HG03135 (cell line): ENCODE data around the gene MPDU1.
"Not testable (repeated sequence)": the region's sequence is repeated elsewhere in the genome, so short reads cannot be mapped to it uniquely, and the experiment has no call there.

ENCODE experiments used
- ATAC-seq: cut with Tn5 transposase; IDR thresholded peaks from one replicate; pipeline ENCODE4 v1.9.1; 2021; ENCODE audit warnings: mild to moderate bottlenecking, moderate library complexity; ENCODE audit not compliant: unreplicated experiment

MPDU1 gene

DNA sequence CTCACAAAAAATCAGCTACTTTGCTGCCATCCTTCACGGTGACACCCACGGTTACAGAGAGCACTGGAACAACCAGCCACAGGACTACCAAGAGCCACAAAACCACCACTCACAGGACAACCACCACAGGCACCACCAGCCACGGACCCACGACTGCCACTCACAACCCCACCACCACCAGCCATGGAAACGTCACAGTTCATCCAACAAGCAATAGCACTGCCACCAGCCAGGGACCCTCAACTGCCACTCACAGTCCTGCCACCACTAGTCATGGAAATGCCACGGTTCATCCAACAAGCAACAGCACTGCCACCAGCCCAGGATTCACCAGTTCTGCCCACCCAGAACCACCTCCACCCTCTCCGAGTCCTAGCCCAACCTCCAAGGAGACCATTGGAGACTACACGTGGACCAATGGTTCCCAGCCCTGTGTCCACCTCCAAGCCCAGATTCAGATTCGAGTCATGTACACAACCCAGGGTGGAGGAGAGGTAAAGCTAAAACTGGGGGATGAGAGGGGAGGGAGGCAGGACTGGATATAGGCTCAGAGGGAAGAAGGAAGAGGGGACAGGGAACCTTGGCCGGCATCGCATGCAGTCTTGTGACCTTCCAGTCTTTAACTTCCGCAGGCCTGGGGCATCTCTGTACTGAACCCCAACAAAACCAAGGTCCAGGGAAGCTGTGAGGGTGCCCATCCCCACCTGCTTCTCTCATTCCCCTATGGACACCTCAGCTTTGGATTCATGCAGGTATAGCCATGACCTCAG, 3.6 kb upstream of the MPDU1 start:
- ATAC-seq, result no peak

DNA sequence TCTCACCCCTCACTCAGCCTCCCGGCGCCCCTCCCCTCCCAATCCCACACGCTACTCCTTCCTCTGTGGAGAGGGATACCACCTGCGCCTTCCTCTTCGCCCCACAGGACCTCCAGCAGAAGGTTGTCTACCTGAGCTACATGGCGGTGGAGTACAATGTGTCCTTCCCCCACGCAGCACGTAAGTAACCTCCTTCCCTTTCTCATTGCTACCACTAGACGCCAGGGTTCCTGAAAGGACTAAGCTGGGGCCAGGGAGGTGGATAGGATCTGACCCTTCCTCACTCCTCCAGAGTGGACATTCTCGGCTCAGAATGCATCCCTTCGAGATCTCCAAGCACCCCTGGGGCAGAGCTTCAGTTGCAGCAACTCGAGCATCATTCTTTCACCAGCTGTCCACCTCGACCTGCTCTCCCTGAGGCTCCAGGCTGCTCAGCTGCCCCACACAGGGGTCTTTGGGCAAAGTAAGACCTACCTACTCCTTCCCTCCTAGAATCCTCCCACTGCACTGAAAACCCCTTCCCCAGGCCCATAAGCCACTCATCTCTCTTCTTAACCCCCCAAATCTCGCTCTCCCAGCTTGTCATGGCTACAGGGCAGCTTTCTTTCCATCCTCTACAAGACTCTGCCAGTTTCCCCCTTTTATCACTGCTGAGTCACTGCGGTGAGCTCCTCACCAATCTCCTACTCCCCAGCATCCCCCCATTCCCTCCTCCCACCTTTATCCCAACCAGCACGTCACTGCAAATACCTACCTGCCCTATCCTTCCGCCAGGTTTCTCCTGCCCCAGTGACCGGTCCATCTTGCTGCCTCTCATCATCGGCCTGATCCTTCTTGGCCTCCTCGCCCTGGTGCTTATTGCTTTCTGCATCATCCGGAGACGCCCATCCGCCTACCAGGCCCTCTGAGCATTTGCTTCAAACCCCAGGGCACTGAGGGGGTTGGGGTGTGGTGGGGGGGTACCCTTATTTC, 2.8 kb upstream of the MPDU1 start:
- no peak for ATAC-seq

DNA sequence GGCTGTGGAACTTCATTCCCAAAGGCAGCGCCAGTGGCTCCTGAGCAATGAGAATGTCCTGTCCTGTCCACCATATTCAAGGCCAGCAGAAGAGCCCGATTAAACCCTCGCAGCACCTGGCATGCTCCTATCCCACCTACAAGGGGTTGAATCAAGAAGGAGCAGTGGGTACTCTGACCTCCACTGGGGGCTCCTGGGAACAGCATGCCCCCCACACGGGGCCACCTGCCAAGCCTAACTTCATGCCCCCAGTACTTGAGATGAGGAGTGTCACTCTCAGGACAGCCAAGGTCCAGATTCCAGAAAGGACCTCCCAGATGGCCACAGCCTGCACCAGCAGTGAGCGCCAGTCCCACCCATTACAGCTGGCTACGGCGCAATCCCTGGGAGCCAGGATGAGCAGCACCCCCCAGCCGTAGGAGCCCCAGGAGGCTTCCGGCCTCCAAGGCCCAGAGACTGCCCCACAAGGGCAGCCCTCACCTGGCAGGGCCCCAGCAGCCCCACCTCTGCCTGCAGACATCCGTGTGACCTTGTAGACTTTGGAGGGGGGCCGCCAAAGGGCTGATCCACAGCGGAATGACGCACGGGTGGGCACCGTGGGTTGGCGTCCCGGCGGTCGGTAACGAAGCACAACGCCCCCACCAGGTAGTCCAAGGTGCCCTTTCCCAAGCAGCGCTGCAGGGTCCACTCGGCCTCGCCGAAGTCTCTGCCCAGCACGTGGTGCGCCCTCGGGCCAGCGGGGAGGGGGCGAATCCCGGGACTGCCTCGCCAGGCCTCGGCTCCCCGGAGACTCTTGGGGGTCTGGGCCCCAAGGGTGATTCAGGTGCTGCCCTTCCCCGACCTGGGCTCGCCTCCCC, 1.0 kb upstream of the MPDU1 start:
- no peak for ATAC-seq

DNA sequence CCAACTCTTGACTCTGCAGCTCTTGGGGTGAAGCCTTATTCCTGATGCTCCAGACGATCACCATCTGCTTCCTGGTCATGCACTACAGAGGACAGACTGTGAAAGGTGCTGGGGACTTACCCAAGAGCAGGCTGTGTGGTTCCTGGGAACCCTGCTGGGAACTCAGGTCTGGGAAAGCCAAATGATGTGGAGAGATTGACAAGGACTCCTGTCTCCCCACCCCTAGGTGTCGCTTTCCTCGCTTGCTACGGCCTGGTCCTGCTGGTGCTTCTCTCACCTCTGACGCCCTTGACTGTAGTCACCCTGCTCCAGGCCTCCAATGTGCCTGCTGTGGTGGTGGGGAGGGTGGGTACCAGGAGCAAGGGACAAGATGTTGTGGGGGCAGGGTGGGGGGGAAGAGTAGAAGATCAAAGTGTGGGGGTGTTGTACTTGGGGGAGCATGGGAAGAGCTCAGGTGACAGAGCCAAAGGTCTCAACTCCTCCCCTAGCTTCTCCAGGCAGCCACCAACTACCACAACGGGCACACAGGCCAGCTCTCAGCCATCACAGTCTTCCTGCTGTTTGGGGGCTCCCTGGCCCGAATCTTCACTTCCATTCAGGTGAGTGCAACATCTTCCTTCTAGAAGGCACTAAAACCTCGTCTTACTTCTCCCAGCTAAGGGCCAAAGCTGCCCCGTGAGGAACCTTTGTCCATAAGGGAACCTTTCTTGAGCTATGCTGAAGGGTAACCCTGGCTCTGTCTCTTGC, 3.2 kb downstream of the MPDU1 start:
- ATAC-seq, result no peak

DNA sequence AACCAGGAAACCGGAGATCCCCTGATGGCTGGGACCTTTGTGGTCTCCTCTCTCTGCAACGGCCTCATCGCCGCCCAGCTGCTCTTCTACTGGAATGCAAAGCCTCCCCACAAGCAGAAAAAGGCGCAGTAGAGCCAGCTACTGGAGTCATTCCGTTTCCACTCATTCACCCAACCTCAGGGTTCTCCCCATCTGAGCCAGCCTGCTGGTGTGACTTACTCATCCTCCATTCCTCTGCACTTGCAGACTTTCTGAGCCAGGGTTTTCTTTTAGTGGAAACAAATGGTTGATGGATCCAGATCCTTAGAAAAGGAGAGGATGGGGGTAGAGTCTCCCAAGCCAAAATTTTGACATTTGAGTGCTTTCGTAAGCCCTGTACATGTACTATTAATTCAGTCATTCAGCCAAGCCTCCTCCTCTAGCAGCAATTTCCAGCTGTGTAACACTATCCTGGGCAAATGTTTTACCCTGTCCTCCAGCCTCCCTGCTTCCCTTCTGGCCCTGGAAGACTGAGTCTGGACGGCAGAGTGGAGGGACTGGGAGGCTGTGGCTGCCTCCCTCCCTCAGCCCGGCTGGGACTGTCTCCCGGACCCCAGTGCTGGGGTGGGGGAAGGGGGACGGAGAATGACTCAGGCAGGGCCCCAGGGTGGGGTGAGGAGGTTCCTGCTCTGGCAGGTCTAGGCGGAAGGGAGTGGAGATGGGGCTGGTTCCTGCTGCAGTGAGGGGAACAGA, 3.9 kb downstream of the MPDU1 start:
- no peak for ATAC-seq

DNA sequence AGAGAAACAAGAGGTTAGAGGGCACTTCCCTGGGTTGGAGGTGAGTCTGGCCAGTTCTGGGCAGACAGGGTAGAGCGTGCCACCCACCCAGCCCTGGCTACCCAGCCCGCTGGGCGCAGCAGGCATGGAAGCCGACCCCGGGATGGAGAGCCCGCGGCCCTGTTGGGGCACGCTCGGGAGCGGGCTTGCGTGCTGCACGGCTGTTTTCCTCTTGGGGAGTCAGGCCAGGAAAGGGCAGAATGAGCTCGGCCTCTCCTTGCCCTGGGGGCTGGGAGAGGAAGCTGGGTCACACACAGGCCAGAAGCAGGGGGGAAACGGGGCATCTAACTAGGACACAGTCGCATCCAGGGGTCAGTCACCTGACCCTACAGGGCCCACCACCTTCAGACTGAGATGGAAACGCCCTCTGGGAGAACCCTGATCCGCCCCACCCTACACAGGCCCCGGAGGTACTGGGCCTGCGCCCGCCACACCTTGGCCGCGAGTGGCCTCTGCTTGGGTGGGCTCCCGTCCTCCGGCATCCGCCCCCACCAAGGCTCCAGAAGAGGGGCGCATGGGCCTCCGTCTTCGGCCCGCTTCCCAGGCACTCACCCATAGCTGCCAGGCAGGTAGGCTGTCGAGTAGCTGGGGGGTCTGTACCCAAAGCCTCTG, 5.0 kb downstream of the MPDU1 start:
- ATAC-seq, result no peak

DNA sequence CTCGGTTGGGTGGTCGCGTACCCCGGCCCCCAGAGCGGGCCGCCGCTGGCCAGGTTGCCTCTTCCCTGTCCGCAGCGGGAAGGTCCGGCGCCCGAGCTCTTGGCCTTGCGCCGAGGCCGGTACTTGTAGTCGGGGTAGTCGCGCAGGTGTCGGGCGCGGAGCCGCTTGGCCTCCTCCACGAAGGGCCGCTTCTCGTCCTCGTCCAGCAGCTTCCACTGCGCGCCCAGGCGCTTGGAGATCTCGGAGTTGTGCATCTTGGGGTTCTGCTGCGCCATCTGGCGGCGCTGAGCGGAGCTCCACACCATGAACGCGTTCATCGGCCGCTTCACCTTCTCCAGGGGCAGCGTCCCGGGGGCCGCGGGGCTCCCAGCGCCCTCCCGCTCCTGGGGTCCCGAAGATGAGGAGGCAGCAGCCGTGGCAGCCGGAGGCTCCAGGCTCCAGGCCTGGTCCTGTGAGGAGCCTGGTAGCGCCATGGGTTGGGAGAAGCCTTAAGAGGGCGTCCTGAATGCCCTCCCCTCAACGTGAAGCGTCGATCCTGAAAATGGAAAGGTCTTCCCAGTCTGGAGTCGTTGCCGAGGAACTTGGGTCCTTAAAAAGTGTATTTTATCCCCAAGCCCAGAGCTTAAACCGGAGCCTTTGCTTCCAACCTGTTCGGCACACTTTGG, 5.7 kb downstream of the MPDU1 start:
- no peak for ATAC-seq

DNA sequence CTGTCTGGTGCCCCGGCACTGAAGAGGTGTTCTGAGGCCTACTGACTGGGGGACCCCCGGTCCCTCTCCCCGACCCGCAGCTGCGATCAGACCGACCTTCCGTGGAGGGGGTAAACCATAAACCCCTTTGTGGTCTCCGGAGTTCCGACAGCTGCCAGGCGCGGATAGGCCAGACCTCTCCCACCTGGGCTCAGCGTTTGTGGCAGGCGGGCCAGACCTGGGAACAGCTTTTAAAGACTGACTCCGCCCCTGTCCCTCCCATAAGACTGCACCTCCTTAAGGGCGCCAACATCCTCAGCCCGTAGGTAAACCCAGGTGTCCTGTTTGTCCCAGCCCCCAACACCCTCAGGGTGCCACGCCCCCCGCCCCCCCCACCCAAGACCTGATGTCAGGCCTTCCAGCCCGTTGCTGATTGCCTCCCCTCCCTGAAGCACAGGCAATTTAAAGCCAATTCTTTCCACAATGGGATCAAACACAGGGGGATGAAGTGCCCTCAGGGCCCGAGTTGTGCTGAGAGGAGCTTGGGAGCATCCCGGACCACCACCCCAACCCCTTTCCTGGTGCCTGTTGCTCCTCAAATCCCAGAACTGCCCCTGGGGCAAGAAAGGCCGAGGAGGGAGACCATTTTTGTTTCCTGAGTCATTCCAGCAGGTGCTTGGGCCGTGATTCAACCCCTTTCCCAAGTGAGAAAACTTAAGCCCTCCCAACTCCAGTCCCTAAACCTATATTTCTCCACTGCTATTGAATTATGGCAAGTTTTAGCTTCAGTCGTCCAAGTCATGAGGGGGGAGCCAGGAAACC, 6.4 kb downstream of the MPDU1 start, which contains the start of gene SOX15:
Gene SOX15, minus strand, starts transcription at position 204 of the 801 bp plus-strand sequence. CDS start 418 bp downstream, outside the sequence.
- ATAC-seq, result no peak

DNA sequence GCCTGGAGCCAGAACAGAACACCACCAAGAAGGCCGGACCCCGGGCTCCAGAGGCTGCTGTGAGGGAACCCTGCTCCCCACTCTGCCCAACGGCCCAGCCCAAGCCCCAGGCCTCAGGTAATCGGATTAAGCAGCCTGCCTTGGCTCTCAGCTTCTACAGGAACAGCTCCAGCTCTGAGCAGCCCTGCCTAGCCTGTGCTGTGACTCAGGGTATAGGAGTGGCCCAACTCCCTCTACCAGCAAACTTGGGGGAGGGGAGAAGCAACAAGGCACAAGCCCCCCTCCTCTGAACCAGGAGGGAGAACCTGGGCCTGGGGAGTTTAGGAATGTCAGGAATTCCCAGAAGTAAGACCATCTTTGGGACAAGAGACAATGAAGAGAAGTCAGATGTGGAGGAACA, 7.1 kb downstream of the MPDU1 start:
- ATAC-seq, result no peak

DNA sequence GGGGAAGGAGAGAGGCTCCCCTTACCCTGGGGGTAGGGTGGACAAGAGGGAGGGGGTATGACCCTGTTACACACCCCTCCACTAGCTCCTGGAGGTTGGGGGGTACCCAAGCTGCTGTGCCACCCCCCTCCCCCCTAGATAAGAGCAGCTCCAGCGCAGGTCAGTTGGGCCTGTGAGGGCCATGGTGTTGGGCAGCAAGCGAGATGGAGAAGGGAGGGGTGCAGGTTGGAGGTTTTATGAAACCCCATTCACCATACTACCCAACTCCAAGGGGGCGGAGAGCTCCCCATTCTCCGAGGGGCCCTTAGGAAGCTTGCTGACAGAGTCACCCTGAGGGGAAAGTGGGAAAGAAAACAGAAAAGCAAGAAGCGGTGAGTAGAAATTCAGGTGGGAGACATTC, 7.9 kb downstream of the MPDU1 start:
- no peak for ATAC-seq

DNA sequence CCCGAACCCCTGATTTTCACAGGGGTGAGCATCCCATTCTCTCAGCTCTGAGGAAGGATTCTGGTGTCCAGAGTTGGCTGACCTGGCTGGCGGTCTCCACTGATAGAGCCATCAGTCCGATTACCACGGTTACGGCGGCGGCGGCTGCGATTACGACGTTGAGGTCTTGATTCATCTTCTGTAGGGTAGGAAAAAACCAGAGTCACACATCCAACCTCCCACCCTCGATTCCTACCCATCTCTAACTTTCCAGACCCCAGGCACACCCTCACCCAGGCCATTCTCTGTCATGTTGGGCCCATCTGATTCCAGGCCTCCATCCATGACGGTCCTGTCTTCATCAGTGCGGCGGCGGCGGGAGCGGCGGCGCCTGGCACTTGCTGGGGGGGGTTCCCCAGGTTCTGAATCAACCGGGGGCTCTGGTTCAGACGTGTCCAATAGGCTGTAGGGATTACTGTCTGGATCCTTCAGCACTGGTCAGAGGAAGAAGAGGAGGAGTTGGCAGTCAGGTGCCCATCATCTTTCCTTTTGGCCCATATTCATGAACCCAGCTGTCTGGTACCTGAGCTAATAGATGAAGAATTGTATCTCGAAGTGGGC, 8.9 kb downstream of the MPDU1 start:
- no peak for ATAC-seq

DNA sequence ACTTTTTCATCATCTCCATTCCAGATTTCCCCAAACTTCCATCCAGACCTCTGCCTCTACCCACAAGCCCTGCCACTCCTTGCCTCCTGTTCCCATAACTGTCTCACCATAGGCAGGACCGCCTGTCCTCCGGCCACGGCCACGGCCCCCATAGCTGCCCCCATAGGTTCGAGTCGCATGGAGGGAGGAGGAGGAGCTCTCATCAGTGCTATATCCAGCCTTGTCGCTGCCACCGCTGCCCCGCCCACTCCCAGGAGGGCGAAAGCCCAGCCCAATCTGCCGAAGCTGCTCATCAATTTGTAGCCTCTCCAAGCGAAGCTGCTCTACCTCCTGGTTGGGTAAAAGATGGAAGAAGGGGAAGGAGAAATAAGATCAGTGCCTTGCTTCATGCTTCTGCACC, 9.6 kb downstream of the MPDU1 start:
- ATAC-seq, result no peak

DNA sequence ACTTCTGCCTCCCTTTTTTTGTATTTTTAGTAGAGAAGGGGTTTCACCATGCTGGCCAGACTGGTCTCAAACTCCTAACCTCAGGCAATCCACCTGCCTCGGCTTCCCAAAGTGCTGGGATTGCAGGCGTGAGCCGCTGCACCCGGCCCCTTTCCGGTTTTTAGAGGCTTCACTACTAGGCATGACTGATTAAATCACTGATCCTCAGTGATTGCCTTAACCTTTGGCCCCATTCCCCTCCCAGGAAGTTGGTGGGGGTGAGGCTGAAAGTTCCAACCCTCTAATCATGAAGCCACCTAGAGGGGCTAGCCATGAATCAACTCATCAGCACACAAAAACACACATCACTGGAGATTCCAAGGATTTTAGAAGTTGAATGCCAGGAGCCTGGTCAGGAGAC, 13.9 kb downstream of the MPDU1 start:
- not testable (repeated sequence) for ATAC-seq

DNA sequence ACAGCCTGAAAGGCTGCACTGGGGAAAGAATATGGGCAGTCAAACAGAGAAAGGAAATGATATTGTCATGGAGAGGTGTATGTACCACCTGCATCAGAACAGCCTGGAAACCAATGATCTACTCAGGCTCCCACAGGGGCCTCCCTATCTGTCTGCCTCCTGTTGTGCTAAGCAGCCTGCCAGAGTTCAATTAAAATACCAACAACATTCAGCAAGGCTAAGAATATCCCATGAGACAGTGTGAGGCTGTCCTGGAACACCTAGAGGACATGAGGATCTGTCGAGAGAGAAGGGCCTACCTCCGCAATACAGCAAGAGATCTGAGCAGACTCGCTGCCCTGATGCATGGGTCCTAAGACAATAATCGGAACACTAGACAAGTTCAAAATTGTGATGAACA, 22.6 kb downstream of the MPDU1 start:
- ATAC-seq, result no peak

DNA sequence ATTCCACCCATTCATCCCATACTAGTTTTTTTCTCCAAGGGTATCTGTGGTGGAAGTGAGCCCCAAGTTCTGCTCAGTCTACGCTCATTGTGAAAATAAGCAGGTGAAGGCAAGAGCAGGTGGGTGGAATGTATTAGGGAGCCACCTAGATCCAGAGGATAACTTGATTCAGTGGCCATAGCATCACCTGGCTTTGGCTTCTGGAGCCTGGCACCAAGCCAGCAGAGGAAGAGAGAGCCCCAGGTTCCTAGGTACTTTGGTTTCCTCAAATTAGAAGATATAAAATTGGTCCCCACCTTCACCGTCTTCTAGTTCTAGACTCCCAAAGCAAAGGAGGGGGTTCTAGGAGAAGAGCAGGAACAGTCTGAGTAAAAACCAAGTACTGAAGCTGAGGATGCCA, 27.0 kb downstream of the MPDU1 start:
- no peak for ATAC-seq

DNA sequence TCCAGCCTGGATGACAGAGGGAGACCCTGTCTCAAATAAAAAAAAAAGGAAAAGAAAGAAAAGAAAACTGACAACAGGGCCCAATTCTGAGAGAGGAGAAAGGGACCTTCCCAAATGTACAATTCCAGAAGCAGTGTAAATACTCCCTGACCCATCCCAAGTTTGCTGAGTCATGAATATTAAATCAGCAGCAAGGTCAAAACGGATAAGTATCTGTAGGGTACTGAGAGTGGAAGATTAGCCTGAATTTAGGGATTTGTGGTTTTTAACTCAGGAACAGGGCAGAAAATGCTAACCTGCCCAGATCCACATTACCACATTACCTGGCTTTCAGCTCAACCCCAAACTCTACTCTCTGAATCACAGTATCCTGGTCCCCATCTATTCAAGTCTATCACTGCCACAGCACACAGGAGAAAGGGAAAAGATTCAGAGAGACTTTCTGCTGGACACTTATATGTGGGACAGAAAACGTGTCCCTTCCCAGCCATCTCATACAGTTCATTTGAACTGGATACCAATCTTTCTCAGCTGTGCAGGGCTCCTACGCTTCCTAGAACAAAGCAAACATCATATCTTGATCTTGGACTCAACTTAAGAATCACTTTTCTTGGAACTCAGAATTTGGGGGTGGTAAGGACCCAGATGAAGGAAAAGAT, 28.1 kb downstream of the MPDU1 start:
- ATAC-seq, result no peak

DNA sequence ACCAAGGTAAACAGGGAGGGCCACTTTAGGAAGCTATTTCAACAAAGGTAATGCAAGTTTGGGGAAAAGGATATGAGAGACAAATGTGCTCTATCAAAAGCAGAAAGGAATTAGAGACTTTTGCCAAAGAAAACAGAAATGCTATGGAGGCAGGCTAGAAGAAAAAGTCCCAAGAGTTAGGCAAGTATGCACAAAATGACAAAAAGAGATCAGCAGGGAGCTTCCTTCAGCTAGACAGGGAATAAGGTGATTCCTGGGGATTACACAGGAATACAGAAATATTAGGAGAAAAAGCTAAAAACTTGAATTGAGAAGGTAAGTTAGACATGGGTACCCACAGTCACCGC, 28.6 kb downstream of the MPDU1 start:
- ATAC-seq, result no peak
